GM18951 (cell line): ENCODE data around the gene C1QL1.
A peak's percentile ranks its signal among the peaks of the same experiment; 100 is the strongest.

Experiments
- POLR2A ChIP-seq: IDR thresholded peaks from 4 replicates; pipeline ENCODE4 v1.6.1; 2011; ENCODE audit warnings: mild to moderate bottlenecking; ENCODE audit not compliant: insufficient read length, insufficient read depth; ENCODE audit errors: extremely low read depth
- in situ Hi-C: fragments of 300-500 bp; cut with MboI; formaldehyde crosslinking; loops from one replicate; pipeline ENCODE4 v1.12.0; 2022; ENCODE audit warnings: low sequenced_read_pairs, mixed read lengths, inconsistent platforms; ENCODE audit not compliant: unreplicated experiment

Gene C1QL1

GRCh38 chr17:44925731-44926697 lies 42.1 kb downstream of the C1QL1 start:
- in situ Hi-C loops = loop anchor here (10.0 kb wide), 2 partner anchors 89 to 169 kb away; no protein-coding TSS in a partner anchor
- TF ChIP-seq POLR2A = no peak

GRCh38 chr17:44924107-44924544 lies 44.0 kb downstream of the C1QL1 start:
- TF ChIP-seq POLR2A = peak; percentile 16
- in situ Hi-C loops = loop anchor here (10.0 kb wide), 2 partner anchors 91 to 171 kb away; no protein-coding TSS in a partner anchor

- no peak for TF ChIP-seq POLR2A
- in situ Hi-C loops = loop anchor here (10.0 kb wide), 2 partner anchors 92 to 172 kb away; no protein-coding TSS in a partner anchor
Measured at GRCh38 chr17:44922746-44923470, 45.2 kb downstream of the C1QL1 start.

GRCh38 chr17:44922136-44922535 lies 46.0 kb downstream of the C1QL1 start:
- in situ Hi-C loops = loop anchor here (10.0 kb wide), 2 partner anchors 93 to 173 kb away; no protein-coding TSS in a partner anchor
- TF ChIP-seq POLR2A = no peak

- in situ Hi-C loops = loop anchor here (10.0 kb wide), 2 partner anchors 93 to 173 kb away; no protein-coding TSS in a partner anchor
- no peak for TF ChIP-seq POLR2A
Measured at GRCh38 chr17:44921122-44921882, 46.8 kb downstream of the C1QL1 start.

GRCh38 chr17:44920565-44920940 lies 47.5 kb downstream of the C1QL1 start:
- in situ Hi-C loops = loop anchor here (10.0 kb wide), 2 partner anchors 94 to 174 kb away; no protein-coding TSS in a partner anchor
- TF ChIP-seq POLR2A = no peak

GRCh38 chr17:44919885-44920564 lies 48.1 kb downstream of the C1QL1 start:
- no peak for TF ChIP-seq POLR2A
- in situ Hi-C loops = loop anchor here (10.0 kb wide), 2 partner anchors 95 to 175 kb away; no protein-coding TSS in a partner anchor

- no peak for TF ChIP-seq POLR2A
- in situ Hi-C loops = no loop called here
Measured at GRCh38 chr17:44919411-44919810, 48.7 kb downstream of the C1QL1 start.

GRCh38 chr17:44918006-44918405 lies 50.1 kb downstream of the C1QL1 start:
- in situ Hi-C loops = no loop called here
- no peak for TF ChIP-seq POLR2A

GRCh38 chr17:44917456-44917855 lies 50.6 kb downstream of the C1QL1 start:
- in situ Hi-C loops = no loop called here
- no peak for TF ChIP-seq POLR2A

GRCh38 chr17:44916781-44917241 lies 51.3 kb downstream of the C1QL1 start:
- in situ Hi-C loops = no loop called here
- no peak for TF ChIP-seq POLR2A
